Stimulated activated CD4-positive, alpha-beta T cell treated with anti-CD3 and anti-CD28 coated beads, Interleukin-2, amount 100 ng/mL, for 48 hours (primary cell): ENCODE results near the gene TERT.

Source experiments
- DNase-seq, 2 donors: peaks; one replicate each; pipeline ENCODE4 v3.0.0-alpha.2; 2020

The TERT gene

DNA sequence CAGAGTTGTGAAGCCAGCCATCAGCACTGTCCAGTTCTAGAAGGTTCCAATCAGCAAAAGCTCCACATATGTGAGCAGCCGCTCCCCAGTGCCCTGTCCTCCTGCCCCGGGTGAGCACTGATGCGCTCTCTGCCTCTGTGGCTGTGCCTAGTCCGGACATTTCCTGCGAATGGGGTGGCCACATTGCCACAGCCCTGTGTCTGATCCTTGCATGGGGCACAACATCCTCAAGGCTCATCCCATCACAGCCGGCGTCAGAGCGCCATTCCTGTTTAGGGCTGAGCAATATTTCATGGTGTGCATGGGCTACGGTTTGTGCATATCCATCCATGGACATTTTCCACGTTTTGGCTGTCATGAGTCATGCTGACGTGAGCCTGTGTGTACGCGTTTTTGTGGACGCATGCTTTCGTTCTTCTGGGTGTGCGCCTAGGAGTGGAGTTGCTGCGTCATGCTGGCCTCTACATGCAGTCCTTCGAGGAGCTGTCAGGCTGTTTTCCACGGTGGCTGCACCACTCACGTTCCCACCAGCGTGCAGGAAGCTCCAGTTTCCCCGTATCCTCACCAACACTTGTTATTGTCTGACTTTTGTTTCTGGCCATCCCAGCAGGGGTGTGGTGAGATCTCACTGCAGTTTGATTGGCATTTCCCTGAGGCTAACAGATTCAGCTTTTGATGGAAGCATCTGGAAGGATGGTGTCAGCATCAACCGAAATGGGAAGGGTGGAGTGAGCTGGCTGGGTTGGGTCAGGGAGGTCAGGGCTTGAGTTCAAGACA lies 79.4 kb downstream of the TERT start:
- DNase-seq, result no peak

DNA sequence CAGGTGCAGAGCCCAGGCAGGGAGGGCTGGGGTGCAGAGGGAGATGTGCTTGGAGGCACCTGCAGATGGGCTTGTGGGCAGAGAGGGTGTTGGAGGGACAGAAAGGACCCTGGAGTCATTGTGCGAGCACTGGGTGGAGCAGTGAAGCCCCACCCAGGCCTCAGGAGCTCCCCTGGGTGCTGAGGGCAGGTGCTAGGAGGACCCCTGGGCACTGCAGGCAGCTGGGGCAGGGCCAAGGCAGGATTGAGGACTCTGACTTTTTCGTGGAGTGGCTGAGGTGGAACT lies 80.0 kb downstream of the TERT start:
- no peak for DNase-seq

DNA sequence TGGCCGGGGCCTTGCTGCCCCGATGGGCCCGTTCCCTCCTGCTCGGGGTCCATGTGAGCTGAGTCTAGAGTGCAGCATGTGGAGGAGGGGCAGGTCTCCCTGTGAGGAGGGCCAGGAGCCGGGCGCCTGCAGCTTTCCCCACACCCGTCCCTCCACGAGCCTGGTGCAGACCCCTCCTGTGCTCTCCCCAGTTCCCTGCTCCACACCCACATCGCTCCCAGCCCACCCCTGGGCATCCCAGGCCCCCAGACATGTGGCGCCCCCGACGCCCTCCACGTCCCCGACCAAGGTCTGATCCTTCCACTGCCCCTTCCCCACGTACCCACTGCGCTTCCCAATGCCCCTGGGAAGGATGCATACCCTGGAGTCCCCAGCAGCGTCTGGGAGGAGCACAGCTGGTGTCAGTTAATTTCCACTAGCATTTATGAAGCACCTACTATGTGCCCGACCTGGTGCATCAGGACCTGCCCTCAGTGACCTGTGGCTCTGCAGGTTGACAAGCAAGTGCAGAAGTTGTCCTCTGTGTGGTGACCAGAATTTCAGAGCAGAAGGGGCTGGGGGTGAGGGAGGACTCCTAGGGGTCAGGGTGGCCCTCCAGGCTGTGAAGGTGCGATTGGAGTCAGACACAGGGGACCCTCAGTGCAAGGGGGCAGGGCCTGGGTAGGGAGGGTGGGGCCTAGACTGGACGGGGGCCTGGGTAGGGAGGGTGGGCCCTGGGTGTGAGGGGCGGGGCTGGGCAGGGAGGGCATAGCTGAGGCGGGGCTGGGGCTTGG lies 80.5 kb downstream of the TERT start:
- no peak for DNase-seq

DNA sequence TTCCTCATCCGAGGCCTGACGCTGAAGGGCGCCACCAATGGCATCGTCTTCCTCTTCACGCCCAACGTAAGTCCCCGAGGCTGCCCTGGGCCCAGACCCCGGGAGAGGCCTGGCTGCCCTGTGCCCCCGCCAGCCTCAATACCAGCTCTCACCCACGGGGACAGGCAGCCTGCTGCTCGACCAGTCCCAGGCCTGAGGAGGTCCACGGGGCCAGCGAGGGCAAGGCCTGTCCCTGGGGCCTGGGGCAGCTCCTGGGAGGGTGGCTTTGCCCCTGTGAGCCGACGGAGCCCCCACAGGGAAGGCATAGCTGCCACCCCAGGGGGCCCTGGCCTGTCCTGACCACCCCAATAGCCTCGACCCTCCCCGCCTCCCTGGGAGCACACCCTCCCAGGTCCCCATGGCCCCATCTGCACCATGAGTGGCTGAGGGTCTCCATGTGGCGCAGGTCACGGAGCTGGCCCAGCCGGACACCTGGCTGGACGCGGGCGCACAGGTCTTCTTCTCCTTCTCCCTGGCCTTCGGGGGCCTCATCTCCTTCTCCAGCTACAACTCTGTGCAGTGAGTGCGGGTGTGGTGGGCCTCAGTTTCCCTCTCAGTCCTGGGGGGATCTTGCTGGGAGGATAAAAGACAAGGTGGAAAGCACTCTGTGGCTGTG lies 81.2 kb downstream of the TERT start:
- DNase-seq, result no peak

DNA sequence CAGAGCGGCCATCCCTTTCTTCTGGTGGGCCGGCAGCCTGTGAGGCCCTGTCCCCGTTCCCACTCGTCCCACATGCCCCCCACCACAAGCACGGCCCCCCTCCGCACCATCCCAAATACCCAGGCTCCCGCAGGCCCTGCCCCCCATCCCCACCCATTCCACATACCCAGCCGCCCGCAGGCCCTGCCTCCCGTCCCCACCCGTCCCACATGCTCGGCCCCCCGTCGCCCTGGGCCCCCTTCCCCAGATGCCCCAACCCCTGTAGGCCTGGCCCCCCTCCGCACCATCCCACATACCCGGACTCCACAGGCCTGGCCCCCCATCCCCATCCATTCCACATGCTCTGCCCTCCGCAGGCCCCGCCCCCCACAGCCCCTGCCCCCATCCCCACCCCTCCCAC lies 82.0 kb downstream of the TERT start:
- no peak for DNase-seq

DNA sequence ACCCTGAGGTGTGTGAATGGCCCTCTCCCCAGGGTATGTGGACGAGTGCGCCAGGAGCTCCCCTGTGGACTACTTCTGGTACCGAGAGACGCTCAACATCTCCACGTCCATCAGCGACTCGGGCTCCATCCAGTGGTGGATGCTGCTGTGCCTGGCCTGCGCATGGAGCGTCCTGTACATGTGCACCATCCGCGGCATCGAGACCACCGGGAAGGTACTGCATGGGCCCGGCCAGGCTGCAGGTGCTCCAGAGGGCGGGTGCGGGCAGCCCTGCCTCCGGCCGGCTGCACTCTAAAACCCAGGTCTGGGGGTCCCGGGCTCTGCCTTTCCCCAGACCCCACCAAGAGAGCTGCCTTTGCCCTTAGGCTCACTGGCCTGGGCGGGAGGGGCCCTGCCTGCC lies 82.6 kb downstream of the TERT start:
- no peak for DNase-seq

DNA sequence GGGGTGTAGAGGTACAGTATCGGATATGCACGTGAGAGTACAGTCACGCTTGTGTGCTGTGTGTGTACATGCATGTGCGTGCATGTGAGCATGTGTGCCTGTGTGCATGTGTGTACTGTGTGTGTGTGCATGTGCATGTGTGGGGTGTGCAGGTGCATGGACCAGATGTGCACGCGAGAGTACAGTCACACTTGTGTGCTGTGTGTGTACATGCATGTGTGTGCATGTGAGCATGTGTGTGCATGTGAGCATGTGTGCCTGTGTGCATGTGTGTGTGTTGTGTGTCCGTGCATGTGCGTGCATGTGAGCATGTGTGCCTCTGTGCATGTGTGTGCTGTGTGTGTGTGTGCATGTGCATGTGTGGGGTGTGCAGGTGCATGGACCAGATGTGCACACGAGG lies 83.2 kb downstream of the TERT start:
- no peak for DNase-seq

DNA sequence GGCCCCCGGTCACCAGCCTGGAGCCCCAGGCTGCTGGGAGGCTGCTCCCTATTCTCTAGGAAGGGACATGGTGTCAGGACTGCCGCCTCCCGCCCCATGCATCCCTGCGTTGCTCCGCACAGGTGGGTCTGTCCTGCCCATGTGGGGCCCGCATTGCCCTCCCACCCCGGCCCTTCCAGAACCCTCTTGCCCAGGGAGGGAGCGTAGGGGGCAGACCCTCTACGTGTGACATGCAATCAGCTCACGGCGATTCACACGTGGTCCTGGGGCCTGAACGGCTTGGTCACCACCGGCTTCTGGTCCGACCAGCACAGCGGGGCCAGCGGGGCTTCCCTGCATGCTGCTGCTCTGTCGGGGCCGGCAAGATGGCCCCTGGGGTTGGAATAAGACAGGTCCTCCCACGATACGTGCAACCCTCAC lies 84.0 kb downstream of the TERT start:
- no peak for DNase-seq

DNA sequence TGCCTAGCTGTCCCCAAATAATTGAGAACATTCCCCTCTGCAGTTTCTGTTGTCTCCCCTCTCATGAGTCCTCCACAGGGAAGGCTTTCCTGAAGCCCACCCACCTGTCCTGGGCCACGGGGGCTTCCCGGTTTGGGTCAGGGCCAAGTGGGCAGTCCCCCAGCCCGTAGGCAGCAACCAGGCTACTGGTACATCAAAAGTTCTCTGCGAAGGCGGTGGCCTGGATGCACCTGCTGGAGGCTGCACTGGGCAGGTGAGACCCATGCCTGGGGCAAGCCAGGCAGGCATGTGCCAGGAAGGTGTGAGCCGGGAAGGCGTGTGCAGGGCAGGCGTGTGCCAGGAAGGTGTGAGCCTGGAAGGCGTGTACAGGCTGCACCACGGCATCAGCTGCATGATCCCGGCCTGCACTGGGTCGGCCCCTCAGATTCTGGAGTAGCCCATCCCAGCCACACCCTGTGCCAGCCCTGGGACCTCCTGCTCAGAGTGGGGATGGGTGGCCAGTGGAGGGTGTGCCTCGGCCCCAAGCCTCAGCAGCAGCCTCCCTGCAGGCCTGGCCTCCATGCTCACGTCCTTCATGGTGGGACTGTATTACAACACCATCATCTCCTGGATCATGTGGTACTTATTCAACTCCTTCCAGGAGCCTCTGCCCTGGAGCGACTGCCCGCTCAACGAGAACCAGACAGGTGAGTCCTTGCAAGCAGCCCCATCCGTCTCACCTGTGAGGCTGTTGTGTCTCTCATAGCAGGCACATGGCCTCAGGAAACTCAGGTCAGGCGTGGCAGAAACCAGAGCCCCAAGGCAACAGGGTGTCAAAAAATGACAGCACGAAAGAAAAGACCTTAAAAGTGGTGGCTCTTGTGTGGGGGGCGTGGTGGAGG lies 84.7 kb downstream of the TERT start:
- no peak for DNase-seq

DNA sequence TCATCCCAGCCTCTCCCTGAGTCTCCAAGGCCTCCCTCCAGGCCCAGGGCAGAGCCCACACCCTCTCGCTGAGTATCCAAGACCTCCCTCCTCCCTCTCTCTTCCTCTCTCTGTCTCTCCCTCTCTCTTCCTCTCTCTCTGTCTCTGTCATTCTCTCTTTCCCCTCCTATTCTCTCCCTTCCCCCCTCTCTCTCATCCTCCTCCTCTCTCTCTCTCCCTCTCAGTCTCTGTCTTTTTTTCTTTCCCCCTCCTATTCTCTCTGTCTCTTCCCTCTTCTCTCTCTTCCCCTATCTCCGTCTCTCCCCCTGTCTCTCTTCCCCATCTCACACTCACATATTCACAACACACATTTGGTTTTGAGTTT lies 85.4 kb downstream of the TERT start:
- DNase-seq, result no peak

DNA sequence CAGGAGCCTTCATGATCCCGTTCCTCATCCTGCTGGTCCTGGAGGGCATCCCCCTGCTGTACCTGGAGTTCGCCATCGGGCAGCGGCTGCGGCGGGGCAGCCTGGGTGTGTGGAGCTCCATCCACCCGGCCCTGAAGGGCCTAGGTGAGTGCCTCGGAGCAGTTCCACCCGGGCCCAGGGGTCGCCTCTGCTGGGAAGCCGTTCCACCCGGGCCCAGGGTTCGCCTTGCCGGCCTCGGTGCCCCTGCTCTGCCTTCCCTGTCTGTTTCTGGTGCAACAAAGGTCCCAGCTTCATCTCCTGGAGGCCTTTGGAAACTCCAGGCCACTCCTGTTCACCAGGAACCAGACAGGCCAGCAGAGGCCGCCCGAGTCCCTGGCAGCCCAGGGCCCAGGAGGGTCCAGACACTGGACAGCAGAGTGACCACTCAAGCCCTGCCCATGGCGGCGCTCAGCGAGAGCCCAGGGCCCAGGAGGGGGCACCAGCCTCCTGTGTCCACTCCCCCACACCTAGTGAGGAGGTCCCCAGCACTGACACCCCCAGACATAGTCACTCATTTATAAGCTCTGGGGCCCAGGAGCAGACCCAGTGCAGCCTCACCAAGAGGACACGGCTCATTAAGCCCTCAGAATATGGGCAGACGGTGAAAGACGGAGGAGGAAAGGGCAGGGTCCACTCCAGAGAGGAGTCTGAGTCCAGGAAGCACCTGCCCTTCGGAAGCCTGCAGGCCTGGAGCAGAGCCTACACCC lies 86.0 kb downstream of the TERT start:
- DNase-seq, result no peak

DNA sequence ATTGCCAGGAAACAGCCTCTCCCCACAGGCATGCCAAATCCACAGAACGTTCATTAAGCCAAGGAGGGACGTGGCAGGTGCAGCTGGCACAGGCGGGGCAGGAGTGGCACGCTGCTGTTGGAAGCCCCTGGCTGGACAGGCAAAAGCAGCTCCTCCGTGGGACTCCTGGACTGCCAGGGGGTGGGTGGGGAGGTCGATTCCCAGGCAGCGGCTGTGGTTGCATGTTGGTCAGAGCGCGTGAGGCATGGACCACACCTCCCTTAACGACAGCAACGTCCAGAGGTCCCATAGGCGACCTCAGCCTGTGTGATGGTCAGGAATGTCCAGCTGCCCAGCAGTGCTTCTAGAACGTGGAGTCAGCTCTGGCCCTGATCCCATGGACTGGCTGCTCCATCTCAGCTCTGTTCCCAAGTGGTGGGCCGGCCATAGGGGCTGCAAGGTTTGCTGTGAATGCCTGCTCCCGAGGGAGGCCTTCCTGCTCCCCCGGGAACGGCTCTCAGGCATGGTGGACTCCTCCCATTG lies 86.6 kb downstream of the TERT start:
- no peak for DNase-seq

DNA sequence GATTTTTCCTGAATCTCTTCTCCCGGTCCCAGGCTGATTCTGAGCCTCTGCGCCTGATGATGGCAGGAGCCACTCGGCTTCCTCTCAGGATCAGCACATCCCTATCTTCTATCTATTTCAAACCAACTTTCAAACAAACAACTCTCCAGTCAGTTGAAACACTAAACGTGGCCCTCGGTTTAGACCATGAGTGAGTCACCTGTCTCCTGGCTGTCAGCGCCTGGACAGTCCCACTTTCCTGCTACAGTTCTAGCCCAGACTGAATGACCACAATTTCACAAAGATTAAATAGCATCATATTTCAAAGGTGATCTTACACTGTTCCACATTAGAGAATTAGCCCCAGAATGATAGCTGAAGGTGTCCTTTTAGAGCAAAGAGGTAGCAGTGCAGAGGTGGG lies 87.3 kb downstream of the TERT start:
- no peak for DNase-seq

DNA sequence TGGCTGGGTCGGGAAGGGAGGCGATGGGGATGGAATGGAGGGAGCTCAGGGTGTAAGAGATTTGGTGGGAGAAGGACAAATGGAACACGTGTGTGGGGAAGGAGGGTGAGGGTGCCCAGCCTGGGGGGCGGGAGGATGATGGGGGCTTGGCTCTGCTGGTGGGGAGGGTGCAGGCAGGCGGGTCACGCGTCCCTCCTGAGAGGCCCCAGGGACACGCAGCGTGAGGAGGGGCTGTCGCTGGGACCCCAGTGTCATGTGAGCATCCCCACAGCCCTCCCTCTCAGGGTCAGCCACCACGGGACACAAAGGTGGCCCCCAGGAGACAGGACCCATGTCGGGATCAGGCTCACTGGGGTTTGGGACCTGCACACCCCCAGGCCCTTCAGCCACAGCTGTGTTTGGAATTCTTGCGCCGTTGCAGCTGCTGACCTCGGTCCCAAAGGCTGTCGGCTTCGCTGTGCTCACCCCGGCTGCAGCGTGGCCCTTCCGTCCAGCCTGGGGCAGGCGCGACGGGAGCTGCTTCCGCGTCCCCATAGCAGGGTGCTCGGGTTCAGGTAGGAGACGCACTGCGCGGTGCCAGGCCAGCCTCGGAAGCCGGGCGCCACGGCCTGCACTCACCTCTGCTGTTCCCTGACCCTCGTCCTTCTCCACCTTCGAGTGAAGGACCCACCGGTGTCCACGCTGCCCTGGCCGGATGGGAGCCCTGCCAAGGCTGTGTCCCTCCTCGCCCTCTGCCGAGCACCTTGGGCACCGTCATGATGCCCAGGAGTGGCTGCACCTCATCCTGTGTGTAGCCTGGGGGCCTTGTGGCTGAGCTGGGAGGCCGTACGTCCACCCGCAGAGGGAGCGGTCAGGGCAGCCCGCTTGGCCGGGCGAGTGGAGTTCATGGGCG lies 88.1 kb downstream of the TERT start:
- no peak for DNase-seq

DNA sequence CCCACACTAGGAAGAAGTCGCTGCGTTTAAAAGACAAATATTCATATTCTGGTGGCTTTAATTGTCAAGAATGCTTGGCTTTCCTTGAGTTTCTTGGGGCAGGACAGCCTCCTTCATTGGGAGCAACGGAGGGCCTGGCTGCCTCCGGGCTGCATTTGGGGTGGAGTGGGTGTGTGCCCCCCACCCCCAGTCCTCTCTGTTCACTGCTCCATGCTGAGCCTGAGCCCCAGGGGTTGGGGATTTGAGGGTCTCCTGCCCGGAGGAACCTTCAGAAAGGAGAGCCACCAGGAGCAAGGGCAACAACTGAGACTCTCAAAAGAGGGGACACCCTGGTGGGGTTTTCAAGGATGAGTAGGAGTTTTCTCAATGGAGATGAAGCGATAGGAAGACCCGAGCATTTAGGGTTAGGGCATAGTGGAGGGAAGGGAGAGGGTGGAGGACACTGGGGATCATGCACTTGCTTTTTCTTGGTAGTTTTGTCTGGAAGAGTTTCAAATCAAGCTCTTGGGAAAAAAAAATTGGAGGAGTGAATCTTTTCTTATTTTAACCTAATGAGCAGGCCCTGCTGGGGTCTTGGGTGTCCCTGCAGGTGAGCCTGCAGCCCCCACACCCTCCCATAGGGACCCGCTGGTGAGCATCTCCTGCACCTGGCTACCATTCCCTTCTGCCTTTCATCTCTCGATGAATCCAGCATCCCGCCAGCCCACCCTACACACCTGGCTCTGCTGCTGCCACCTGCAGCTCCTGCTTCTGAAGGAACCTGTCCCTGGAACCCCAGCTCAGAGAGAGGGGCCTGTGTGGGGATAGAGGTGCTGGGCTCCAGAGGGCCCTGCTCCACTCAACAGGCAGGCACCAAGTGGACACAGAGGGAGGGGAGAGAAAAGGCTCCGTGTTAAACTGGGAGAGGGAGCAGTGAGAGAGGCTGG lies 89.3 kb downstream of the TERT start:
- no peak for DNase-seq

DNA sequence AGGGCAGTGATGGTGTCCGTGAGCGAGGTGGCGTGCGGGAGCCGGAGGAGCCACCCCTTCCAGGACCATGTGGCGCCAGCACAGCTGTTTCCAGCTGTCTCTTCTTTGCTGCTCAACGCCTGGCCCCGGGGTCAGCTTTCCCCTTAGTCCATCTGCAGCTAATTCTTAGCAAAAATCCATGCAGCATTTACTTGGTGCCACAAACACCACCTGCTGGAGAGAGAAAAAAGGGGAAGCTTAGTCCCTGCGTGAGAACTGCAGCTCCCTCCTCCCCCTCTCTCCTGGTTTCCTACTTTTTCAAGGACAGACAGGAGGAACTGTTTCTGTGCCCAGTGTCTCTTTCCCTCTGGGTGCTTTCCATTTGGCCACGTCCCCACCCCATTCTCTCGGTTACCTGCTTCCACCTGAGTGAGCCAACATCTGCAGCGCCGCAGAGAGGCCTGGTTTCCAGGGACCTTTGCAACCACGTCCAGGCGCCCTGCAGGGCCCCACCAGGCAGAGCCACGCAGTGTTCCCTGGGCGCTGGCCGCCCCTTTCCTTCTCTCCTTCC lies 90.1 kb downstream of the TERT start:
- no peak for DNase-seq

DNA sequence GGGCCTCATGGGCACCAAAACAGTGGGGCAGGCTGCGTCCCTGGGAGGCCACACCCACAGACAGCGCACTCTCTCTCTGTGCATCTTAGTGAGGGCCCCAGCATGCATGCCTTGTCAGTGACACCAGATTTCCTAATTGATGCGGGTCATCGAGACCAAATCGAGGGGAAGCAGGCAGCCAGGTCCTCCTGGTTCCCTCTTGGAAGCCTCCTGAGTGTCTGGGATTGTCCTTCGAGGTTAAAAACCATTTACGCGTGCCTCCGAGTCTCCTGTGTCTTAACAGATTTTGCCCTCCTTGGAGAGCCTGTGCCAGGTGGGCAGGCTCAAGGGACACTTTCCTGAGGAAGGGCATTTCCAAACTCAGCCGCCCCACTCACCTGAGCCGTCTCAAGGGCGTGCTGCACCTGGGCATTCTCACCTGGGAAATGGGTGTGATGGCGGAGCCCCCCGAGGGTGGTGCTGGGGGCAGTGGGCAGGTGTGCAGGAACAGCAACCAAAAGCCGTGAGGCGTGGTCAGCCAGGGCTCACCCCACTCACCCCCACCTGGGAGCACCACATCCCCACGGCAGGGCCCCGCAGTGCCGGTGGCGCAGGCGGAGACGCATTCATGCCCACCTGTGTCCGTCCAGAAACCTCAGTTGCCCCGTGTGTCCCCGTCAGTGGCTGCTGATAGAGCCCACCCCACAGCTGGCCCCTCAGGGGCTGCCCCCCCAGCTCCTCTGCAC lies 90.7 kb downstream of the TERT start:
- no peak for DNase-seq

DNA sequence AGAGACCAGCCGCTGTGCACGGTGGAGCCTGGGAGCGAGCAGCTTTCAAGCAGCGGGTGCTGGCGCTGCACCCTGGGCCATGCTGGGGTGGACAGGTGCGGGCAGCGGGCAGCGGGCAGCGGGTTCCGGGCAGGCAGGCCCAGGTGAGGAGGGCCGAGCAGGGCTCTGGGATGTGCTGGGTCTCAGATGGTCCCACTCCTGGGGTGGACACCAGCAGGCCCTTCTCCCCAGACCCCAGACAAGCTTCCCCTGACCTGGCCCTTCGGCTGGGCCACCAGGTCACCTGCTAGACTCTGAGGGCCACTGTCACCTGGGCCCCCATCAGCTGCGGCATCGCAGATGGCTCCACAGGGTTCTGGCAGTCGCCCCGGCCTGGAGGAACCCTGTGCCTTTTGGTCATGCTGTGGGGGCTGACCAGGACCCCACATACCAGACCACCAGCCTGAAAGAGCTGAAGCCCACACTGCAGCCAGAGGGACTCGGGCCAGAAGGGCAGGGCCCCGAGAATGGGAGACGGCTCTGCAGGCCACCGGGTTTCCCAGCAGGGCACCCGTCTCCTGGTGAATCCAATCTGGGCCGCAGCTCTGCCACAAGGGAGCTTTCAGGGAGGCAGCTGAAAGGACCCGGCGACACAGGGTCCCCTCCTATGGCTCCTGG lies 91.4 kb downstream of the TERT start:
- DNase-seq, result no peak
